Bronchial epithelial cell (primary cell): ENCODE data around the gene RAI1. TPM values are rescaled to one million over a fixed set of nuclear protein-coding genes. Genes with fewer than 3 reads are reported as not detected.

ENCODE experiments used
- DNase-seq: peaks from one replicate; pipeline ENCODE4 v3.0.0-alpha.2; 2010; ENCODE audit warnings: low read depth
- FAIRE-seq: peaks from 2 replicates; lab custom pipeline; 2011; peaks lifted over from hg19 to GRCh38; lab: Jason Lieb, UNC
- H3K27me3 ChIP-seq: 2 replicates; pipeline ENCODE4 v1.5.1; 2011; ENCODE audit warnings: low read length; ENCODE audit not compliant: control insufficient read depth, insufficient read depth
- H3K36me3 ChIP-seq: 2 replicates; pipeline ENCODE4 v1.5.1; 2011; ENCODE audit warnings: low read length; ENCODE audit not compliant: control insufficient read depth, insufficient read depth
- H3K4me3 ChIP-seq: 2 replicates; pipeline ENCODE4 v1.5.1; 2011; ENCODE audit warnings: mild to moderate bottlenecking, low read depth, low read length, control low read depth
- total RNA-seq: library from RNA; depleted of rRNA; stranded (reverse); fragments of >200 nt; gene quantifications from 2 replicates; pipeline ENCODE4 v1.2.1, GENCODE V29; 2014
- TF ChIP-seq, protein P1 (sequence below): IDR thresholded peaks from 2 replicates; pipeline ENCODE4 v1.5.1; 2011; ENCODE audit warnings: mild to moderate bottlenecking, moderate library complexity, low read length, control low read depth, inconsistent platforms; ENCODE audit not compliant: insufficient read depth, severe bottlenecking

Gene RAI1
- total RNA-seq, 1 donor from 2014 or later: 7.4 TPM

DNA sequence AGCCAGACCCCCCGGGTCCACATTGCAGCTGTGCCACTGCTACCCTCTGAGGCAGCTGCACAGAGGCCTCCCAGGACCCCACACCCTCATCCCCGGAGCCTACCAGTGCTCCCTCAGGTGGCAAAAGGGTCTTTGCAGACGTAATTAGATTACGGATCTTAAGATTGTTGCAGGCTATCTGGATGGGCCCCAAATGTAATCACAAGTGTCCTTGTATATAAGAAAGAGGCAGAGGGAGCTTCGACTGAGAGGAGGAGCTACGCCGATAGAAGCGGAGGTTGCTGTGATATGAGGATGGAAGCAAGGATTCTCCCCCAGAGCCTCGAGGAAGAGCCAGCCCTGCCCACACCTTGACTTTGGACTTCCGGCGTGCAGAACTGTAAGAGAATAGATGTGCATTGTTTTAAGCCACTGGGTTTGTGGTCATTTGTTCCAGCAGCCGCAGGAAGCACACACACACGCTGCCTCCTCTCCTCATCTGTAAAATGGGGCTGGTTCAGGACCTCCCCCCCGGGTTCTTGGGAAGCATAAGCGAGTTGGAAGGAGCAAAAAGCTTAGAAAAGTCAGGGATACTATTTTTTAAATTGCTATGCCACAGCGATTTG lies 10.5 kb upstream of the RAI1 start:
- H3K4me3 ChIP-seq: no peak overlapping the region
- no peaks in the 10 kb centered on the region for H3K36me3 ChIP-seq
- no peaks in the 10 kb centered on the region for H3K27me3 ChIP-seq
- TF ChIP-seq, protein P1, sequence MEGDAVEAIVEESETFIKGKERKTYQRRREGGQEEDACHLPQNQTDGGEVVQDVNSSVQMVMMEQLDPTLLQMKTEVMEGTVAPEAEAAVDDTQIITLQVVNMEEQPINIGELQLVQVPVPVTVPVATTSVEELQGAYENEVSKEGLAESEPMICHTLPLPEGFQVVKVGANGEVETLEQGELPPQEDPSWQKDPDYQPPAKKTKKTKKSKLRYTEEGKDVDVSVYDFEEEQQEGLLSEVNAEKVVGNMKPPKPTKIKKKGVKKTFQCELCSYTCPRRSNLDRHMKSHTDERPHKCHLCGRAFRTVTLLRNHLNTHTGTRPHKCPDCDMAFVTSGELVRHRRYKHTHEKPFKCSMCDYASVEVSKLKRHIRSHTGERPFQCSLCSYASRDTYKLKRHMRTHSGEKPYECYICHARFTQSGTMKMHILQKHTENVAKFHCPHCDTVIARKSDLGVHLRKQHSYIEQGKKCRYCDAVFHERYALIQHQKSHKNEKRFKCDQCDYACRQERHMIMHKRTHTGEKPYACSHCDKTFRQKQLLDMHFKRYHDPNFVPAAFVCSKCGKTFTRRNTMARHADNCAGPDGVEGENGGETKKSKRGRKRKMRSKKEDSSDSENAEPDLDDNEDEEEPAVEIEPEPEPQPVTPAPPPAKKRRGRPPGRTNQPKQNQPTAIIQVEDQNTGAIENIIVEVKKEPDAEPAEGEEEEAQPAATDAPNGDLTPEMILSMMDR: no peak
- FAIRE-seq (no peak), DNase-seq (no peak)

DNA sequence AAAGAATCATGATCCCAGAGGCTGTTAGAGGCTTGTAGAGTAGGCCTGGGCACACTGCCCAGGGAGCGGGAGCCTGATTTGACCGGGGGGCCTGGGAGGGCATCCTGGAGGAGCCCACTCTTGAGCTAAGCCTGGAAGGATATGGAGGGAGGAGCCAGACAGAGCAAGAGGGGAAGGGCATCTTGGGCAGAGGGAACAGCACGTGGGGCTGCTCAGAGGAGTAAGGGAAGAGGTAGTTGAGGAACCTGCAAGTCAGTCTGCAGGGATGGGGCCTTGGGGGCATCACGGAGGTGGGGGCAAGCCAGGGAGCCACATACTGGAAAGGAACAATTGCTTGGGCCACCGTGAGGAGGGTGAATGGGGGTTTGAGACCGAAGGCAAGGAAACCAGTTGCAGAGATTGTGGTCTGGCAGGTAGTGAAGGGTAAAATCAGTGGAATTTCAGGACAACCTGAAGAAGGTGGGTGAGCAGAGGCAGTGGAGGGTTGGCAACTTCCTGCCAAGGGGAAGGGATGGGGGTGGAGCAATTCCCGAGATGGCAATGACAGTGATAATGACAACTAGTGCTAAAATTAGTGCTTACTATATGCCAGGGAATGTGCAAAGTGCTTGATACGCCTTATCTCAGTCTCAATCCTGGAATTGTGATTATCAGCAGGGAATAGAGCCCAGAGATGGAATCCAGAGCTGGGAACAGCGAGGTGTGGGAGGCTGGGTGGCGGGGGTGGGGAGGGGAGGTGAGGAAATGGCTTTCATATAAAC lies 9.7 kb upstream of the RAI1 start:
- FAIRE-seq: no peak
- H3K27me3 ChIP-seq: no peaks in the 10 kb centered on the region
- TF ChIP-seq, protein P1: no peak

DNA sequence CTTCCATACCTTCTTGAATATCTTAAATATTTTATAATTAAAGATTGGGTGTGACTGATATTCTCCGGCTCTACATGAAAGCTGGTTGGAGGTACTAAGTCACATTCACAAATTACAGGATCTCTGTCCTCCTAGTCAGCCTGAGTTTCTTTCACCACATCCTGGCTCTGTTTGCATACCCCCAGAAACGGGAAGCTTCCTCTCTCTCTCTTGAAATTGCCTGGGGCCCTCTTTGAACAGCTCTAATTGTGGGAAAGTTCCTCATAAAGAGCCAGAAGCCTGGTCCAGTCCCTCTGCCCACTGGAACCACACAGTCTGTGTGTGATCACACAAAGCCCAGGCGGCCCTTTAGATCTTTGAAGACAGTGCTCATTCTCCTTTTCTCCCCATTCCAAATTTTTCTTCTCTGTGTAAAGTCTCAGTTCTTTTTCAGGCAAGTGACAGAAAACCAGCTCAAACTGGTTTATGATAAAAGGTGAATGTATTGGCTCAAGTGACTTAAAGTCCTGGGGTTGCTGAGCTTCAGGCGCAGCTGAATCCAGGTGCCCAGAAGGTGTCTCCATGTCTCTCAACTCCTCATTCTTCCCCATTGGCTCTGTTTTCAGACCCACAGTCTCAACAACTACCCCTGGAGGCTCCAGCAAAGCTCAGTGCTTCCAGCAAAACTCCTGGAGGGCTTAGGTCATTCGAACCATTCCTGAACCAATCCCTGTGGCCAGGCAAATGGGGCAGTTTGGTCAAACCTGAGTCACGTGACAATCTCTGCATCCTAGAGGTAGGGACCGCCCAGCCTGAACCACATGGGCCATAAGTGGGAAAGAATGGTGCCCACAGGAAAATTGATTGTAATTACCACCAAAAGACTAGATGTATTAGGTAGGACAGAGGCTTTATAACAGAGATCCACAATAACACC lies 8.5 kb upstream of the RAI1 start:
- H3K36me3 ChIP-seq: no peaks in the 10 kb centered on the region
- FAIRE-seq: peak; percentile 62
- no peak overlapping the region for H3K4me3 ChIP-seq
- no peak for DNase-seq
- TF ChIP-seq, protein P1: no peak
- H3K27me3 ChIP-seq: no peaks in the 10 kb centered on the region

More for the DNA sequence above, 9.7 kb upstream of the RAI1 start:
- Histone ChIP-seq H3K36me3 (no peaks in the 10 kb centered on the region), H3K4me3 (no peak overlapping the region)
- DNase-seq: no peak

DNA sequence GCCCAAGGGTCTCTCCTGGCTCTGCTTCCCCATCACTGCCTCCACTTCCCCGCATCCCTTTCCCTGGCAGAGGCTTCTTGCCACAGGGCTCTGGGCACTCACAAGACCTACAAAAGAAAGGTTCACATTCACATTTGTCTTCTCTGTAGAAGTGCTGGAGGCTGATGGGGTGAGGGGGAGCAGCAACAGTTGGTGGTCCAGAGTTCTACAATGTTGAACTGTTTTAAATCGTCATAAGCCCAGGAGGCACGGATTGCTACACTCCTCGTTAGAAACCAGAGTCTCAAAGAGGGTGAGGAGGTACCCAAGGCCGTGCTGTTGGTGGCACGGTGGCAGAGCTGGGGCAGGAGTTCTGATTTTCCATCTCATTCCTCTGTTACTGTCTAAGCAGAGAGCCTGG lies 5.8 kb upstream of the RAI1 start:
- H3K36me3 ChIP-seq: no peaks in the 10 kb centered on the region
- DNase-seq (no peak), FAIRE-seq (no peak)
- TF ChIP-seq, protein P1: no peak
- H3K27me3 ChIP-seq: no peaks in the 10 kb centered on the region
- H3K4me3 ChIP-seq: no peak overlapping the region

DNA sequence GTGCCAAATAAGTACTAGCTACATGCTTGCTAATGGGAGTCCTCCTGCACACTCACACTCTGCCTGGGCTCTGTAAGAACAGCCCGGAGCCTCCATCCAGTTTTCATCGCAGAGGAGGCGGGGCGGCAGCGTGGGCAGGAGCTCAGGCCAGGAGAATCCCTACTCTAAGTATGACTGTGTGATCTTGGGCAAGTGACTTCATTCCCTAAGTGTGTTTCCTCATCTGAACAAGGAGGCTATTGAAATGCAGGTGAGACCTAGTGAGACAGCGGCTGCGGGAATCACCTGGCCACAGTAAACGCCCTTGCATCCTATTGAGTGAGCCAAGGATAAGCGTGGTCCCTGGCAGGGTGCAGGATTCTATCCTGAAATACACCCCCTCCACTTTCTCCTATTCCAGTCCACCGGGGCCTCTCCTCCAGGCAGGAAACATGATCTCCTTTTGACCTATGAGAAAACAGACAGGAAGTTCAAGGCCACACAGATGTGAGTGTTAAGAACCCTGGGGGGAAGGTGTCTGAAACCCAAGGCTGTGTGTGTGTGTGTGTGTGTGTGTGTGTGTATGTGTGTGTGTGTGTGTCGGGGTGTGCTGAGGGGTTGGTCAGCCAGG lies 5.2 kb upstream of the RAI1 start:
- DNase-seq (peak; percentile 97), FAIRE-seq (peak; percentile 99)
- TF ChIP-seq, protein P1: no peak
- Histone ChIP-seq H3K27me3 (no peaks in the 10 kb centered on the region), H3K4me3 (no peak overlapping the region), H3K36me3 (no peaks in the 10 kb centered on the region)
